B cell (primary cell): ENCODE measurements around the gene CNTN4. TPM values are rescaled to one million over a fixed set of nuclear protein-coding genes. Genes with fewer than 3 reads are reported as not detected.

Source experiments
- ATAC-seq: fragments of 200-7000 bp; cut with Tn5 transposase; one replicate; pipeline ENCODE4 v1.10.0; 2021; ENCODE audit warnings: low read depth, mild to moderate bottlenecking, moderate number of reproducible peaks, moderate library complexity
- CTCF ChIA-PET: fragments of 350-600 bp; sonication (Branson Sonifier 250); formaldehyde crosslinking; loops from one replicate; lab custom pipeline; 2021; ENCODE audit warnings: antibody characterized with exemption, inconsistent platforms; lab: Charles Lee
- POLR2A ChIA-PET: fragments of 350-600 bp; sonication (Branson Sonifier 250); formaldehyde crosslinking; loops from one replicate; lab custom pipeline; 2021; ENCODE audit warnings: antibody characterized with exemption; lab: Charles Lee
- DNase-seq: peaks from one replicate; pipeline ENCODE4 v3.0.0; 2013
- H2AFZ ChIP-seq: 2 replicates; pipeline ENCODE4 v1.6.1; 2012; ENCODE audit warnings: mild to moderate bottlenecking, low read depth, low read length; ENCODE audit not compliant: insufficient read depth, poor library complexity, severe bottlenecking
- H3K27ac ChIP-seq, 2 donors: 1 replicate in 1 of 2; 2 replicates in 1 of 2; pipeline ENCODE4 v1.5.1; 2012 to 2013; ENCODE audit warnings: low read length in 2 of 2, mild to moderate bottlenecking in 2 of 2, moderate library complexity in 1 of 2
- H3K27me3 ChIP-seq, 4 experiments: fragments of 200-600 bp in 1 of 4; sonication (generic) in 1 of 4; replicated peaks in 1 of 4; 1 replicate in 2 of 4; 2 replicates in 2 of 4; pipeline versions ENCODE4 v1.6.1 to v1.7.0; 2013 to 2016; ENCODE audit warnings: low read length in 3 of 4, mild to moderate bottlenecking in 2 of 4, mixed read lengths in 1 of 4, moderate library complexity in 1 of 4; ENCODE audit not compliant: insufficient read depth in 4 of 4, control insufficient read depth in 3 of 4; ENCODE audit errors: control extremely low read depth in 1 of 4
- H3K36me3 ChIP-seq, 2 experiments: replicated peaks in 1 of 2; 1 replicate in 1 of 2; 2 replicates in 1 of 2; pipeline versions ENCODE4 v1.6.1 to v1.7.1; 2013; ENCODE audit warnings: low read length in 1 of 2; ENCODE audit not compliant: insufficient read depth in 2 of 2, control insufficient read depth in 1 of 2; ENCODE audit errors: control extremely low read depth in 1 of 2, extremely low read depth in 1 of 2
- H3K4me1 ChIP-seq, 2 donors: fragments of 200-600 bp in 1 of 2; sonication (generic) in 1 of 2; 1 replicate in 1 of 2; 2 replicates in 1 of 2; pipeline versions ENCODE4 v1.5.1 to v1.6.1; 2013 to 2017; ENCODE audit warnings: low read length in 2 of 2; ENCODE audit not compliant: control insufficient read depth in 2 of 2, insufficient read depth in 2 of 2
- H3K4me2 ChIP-seq: replicated peaks from 2 replicates; pipeline ENCODE3; 2012; ENCODE audit warnings: mild to moderate bottlenecking, low read depth, low read length; ENCODE audit not compliant: poor library complexity, severe bottlenecking
- H3K4me3 ChIP-seq, 5 experiments: fragments of 200-600 bp in 1 of 5; sonication (generic) in 1 of 5; 1 replicate in 3 of 5; 2 replicates in 2 of 5; pipeline versions ENCODE4 v1.5.1 to v1.7.0; 2011 to 2016; ENCODE audit warnings: low read length in 4 of 5, mild to moderate bottlenecking in 4 of 5, low read depth in 2 of 5, control low read depth in 1 of 5, moderate library complexity in 1 of 5; ENCODE audit not compliant: insufficient read depth in 1 of 5; ENCODE audit errors: control extremely low read depth in 1 of 5, extremely low read depth in 1 of 5
- H3K79me2 ChIP-seq: fragments of 200-600 bp; sonication (generic); one replicate; pipeline ENCODE4 v1.6.0; 2016; ENCODE audit warnings: low read length; ENCODE audit not compliant: control insufficient read depth, insufficient read depth
- H3K9ac ChIP-seq: fragments of 200-600 bp; sonication (generic); 2 replicates; pipeline ENCODE4 v1.6.1; 2017; ENCODE audit warnings: mild to moderate bottlenecking, low read length, moderate library complexity
- H3K9me3 ChIP-seq, 3 donors: one replicate each; pipeline versions ENCODE4 v1.6.1 to v1.7.1; 2013; ENCODE audit warnings: low read length in 2 of 3; ENCODE audit not compliant: control insufficient read depth in 2 of 3, insufficient read depth in 1 of 3; ENCODE audit errors: control extremely low read depth in 1 of 3
- H4K20me1 ChIP-seq: 2 replicates; pipeline ENCODE4 v1.6.0; 2012; ENCODE audit warnings: mild to moderate bottlenecking, low read length; ENCODE audit not compliant: insufficient read depth, control insufficient read depth, poor library complexity, severe bottlenecking
- H3K27ac Mint-ChIP-seq: one replicate; pipeline ENCODE4 v1.8.0; 2021; ENCODE audit warnings: mixed read lengths
- H3K27me3 Mint-ChIP-seq: one replicate; pipeline ENCODE4 v1.8.0; 2021; ENCODE audit warnings: mixed read lengths
- H3K4me1 Mint-ChIP-seq: one replicate; pipeline ENCODE4 v1.8.0; 2021; ENCODE audit warnings: mixed read lengths
- H3K4me3 Mint-ChIP-seq: one replicate; pipeline ENCODE4 v1.8.0; 2021; ENCODE audit warnings: mixed read lengths
- H3K9me3 Mint-ChIP-seq: one replicate; pipeline ENCODE4 v1.8.0; 2022; ENCODE audit warnings: mixed read lengths; ENCODE audit not compliant: insufficient read depth
- EZH2 ChIP-seq: IDR thresholded peaks from 2 replicates; pipeline ENCODE4 v1.6.1; 2012; ENCODE audit warnings: borderline replicate concordance, low read depth, mild to moderate bottlenecking, moderate library complexity, low read length; ENCODE audit not compliant: insufficient read depth, poor library complexity, severe bottlenecking
- WGBS: methylation state at CpG from one replicate; pipeline ENCODE4 v1.1.5; 2013; ENCODE audit warnings: missing lambda C conversion rate; ENCODE audit not compliant: insufficient coverage; 5-methylcytosine and 5-hydroxymethylcytosine counted together
- intact Hi-C: fragments of 100-400 bp; cut with micrococcal nuclease; formaldehyde crosslinking; loops from one replicate; pipeline ENCODE4 v1.10.0; 2022
- polyA plus RNA-seq: library from polyadenylated mRNA; depleted of rRNA; stranded (reverse); fragments of >200 nt; gene quantifications from 2 replicates; pipeline ENCODE4 v1.2.3, GENCODE V29; 2012
- total RNA-seq, 2 donors: library from RNA; stranded (reverse); fragments of 120-200 nt in 1 of 2; gene quantifications; 1 replicate in 1 of 2; 2 replicates in 1 of 2; pipeline versions ENCODE4 v1.2.3 to v1.2.4, GENCODE V29; 2013 to 2022
- TF ChIP-seq, protein P1 (sequence below): fragments of 200-600 bp; IDR thresholded peaks from one replicate; pipeline ENCODE4 v1.8.0; 2022; ENCODE audit warnings: antibody characterized with exemption, mild to moderate bottlenecking

The CNTN4 gene
- total and polyA plus RNA-seq, 2 donors (not counting 1 experiment from before 2014, with no cell fraction given): 0.05 TPM; not detected in 1

GRCh38 chr3:2861920-2862319, 763.3 kb downstream of the CNTN4 start:
- Mint-ChIP-seq H3K4me3 (no peak overlapping the region), H3K27me3 (no peaks in the 10 kb centered on the region), H3K27ac (no peak overlapping the region), H3K4me1 (no peaks in the 10 kb centered on the region), H3K9me3 (no peaks in the 10 kb centered on the region)
- ChIA-PET POLR2A (no interaction called here), CTCF (no interaction called here)
- Histone ChIP-seq H4K20me1 (no peaks in the 10 kb centered on the region), H2AFZ (no peak overlapping the region), H3K9me3 (no peaks in the 10 kb centered on the region), H3K9ac (no peak overlapping the region), H3K4me3 (no peak overlapping the region), H3K4me2 (no peak overlapping the region), H3K79me2 (no peaks in the 10 kb centered on the region), H3K27ac (no peak overlapping the region), H3K4me1 (no peaks in the 10 kb centered on the region), H3K27me3 (no peaks in the 10 kb centered on the region), H3K36me3 (no peaks in the 10 kb centered on the region)
- intact Hi-C loops: no loop called here
- DNase-seq (no peak), ATAC-seq (no peak)
- no peak for TF ChIP-seq EZH2
- no CpG with 5 or more reads among the region's 1 CpG for WGBS

DNA sequence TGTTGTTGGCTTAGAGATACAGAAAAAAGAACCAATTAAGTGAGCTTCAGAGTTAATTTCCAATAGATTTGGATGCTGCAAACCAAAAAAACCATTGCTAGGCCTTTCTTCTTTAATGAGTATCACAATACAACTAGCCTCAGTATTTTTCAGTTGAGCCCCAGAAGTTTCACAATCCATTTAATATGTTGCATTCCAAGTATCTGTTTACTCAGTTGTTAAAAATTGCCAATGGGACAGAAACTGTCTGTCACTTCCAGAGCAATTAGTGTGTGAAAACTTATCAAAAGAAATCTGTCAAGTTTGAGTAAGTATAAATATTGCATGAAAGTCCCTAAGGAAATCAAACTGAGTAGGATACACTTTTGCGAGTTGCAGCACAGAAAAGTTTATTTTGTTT, 763.7 kb downstream of the CNTN4 start:
- Histone ChIP-seq H3K27ac (no peak overlapping the region), H3K4me2 (no peak overlapping the region), H3K4me1 (no peaks in the 10 kb centered on the region), H3K9me3 (no peaks in the 10 kb centered on the region), H3K4me3 (no peak overlapping the region), H3K36me3 (no peaks in the 10 kb centered on the region), H3K9ac (no peak overlapping the region), H3K27me3 (no peaks in the 10 kb centered on the region), H4K20me1 (no peaks in the 10 kb centered on the region), H2AFZ (no peak overlapping the region), H3K79me2 (no peaks in the 10 kb centered on the region)
- Mint-ChIP-seq H3K27ac (no peak overlapping the region), H3K27me3 (no peaks in the 10 kb centered on the region), H3K9me3 (no peaks in the 10 kb centered on the region), H3K4me1 (no peaks in the 10 kb centered on the region), H3K4me3 (no peak overlapping the region)
- intact Hi-C loops: no loop called here
- CTCF ChIA-PET: no interaction called here
- no CpG with 5 or more reads among the region's 1 CpG for WGBS
- ATAC-seq: no peak
- POLR2A ChIA-PET: no interaction called here
- DNase-seq: no peak
- no peak for TF ChIP-seq EZH2
- TF ChIP-seq, protein P1, sequence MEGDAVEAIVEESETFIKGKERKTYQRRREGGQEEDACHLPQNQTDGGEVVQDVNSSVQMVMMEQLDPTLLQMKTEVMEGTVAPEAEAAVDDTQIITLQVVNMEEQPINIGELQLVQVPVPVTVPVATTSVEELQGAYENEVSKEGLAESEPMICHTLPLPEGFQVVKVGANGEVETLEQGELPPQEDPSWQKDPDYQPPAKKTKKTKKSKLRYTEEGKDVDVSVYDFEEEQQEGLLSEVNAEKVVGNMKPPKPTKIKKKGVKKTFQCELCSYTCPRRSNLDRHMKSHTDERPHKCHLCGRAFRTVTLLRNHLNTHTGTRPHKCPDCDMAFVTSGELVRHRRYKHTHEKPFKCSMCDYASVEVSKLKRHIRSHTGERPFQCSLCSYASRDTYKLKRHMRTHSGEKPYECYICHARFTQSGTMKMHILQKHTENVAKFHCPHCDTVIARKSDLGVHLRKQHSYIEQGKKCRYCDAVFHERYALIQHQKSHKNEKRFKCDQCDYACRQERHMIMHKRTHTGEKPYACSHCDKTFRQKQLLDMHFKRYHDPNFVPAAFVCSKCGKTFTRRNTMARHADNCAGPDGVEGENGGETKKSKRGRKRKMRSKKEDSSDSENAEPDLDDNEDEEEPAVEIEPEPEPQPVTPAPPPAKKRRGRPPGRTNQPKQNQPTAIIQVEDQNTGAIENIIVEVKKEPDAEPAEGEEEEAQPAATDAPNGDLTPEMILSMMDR: no peak
